ENCODE data around the gene RRN3.
"Not testable (repeated sequence)": the region's sequence is repeated elsewhere in the genome, so short reads cannot be mapped to it uniquely, and the experiment has no call there.

DNA sequence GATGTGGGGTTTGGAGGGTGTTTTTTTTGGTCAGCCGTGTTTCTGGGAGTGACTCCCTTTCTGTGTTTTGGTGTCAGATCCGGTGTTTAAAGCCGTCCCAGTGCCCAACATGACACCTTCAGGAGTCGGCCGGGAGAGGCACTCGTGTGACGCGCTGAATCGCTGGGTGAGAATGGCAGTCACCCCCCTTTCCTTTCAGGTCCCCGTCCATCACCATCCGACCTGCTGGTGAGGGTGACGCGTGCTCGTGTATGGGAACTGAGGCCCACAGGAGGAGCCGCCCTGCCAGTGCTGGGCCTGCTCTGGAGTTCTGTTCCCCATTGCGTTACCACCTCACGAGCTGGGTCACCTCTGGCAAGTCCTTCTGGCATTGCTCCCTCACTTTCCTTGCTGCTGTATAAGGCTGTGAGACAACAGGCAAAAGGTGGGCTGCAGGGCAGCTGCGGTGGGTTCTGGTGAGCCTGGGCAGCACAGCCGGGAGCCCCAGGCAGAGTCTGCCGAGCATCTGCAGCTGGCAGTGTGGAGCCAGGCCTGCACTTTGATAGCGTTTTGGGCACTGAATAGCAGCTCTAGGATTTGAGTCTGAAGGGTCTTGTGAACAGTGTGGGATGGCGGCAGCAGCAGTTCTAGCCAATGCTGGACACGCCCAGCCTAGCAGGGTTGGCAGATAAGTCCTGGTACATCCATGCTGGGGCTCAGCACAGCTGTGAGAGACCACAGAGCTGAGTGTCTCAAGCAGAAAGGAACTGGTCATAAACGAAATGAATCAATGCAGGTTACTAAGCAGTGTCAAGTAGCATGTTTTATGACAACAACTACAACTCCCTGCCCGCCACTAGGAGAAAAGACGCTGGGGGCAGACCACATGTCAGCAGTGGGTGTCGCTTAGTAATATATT lies 65.0 kb downstream of the RRN3 start:
- TF ChIP-seq, protein P1, sequence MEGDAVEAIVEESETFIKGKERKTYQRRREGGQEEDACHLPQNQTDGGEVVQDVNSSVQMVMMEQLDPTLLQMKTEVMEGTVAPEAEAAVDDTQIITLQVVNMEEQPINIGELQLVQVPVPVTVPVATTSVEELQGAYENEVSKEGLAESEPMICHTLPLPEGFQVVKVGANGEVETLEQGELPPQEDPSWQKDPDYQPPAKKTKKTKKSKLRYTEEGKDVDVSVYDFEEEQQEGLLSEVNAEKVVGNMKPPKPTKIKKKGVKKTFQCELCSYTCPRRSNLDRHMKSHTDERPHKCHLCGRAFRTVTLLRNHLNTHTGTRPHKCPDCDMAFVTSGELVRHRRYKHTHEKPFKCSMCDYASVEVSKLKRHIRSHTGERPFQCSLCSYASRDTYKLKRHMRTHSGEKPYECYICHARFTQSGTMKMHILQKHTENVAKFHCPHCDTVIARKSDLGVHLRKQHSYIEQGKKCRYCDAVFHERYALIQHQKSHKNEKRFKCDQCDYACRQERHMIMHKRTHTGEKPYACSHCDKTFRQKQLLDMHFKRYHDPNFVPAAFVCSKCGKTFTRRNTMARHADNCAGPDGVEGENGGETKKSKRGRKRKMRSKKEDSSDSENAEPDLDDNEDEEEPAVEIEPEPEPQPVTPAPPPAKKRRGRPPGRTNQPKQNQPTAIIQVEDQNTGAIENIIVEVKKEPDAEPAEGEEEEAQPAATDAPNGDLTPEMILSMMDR (IDR thresholded peaks at IDR 0.05) = not testable (repeated sequence)
- TF ChIP-seq POLR2A (IDR thresholded peaks at IDR 0.05); POLR2AphosphoS5 (IDR thresholded peaks at IDR 0.05); EP300 (IDR thresholded peaks at IDR 0.05; ENCODE audit: low read depth): not testable (repeated sequence)
